Measurements from ENCODE around the gene AHCYL2. TPM values are rescaled to one million over a fixed set of nuclear protein-coding genes. Genes with fewer than 3 reads are reported as not detected.
A peak's percentile ranks its signal among the peaks of the same experiment; 100 is the strongest.

Gene AHCYL2
- total RNA-seq, 4 donors from 2014 or later = 93.7 to 635 (median 551) TPM

GRCh38 chr7:129376778-129377700, 152.2 kb downstream of the AHCYL2 start:
- Histone ChIP-seq H3K27ac (no peak overlapping the region), H3K27me3 (no peaks in the 10 kb centered on the region), H3K4me3 (no peak overlapping the region), H3K9me3 (no peaks in the 10 kb centered on the region), H3K36me3 (peaks cover 0 to 9% (median 0%) of the 10 kb centered on the region in 4 donors), H3K4me1 (peaks cover 0 to 21% (median 7%) of the 10 kb centered on the region in 4 donors)
- 67 to 69% methylated on average over 6 of the region's 6 CpGs for WGBS, 2 donors (ENCODE audit: low coverage in 1 of 2)
- in situ Hi-C loops (cut with MboI; ENCODE audit: low pct_ligation_motif_present in 1 of 4, low pct_unique_long_range_greater_than_20kb in 1 of 4, low sequenced_read_pairs in 3 of 4) (loop anchor here in 1 of 4 donors (10.0 kb wide), 1 partner anchor 98 kb away; no protein-coding TSS in a partner anchor), intact Hi-C loops (cut with DNase I; ENCODE audit: low total_unique reads) (no loop called here)
- TF ChIP-seq EP300 (IDR thresholded peaks at IDR 0.05; ENCODE audit: low read depth) = no peak
- peak in 2 of 5 experiments; percentile 1 to 5 for TF ChIP-seq CTCF (IDR thresholded peaks at IDR 0.05)
- DNase-seq = no peak

GRCh38 chr7:129381710-129382484, 157.1 kb downstream of the AHCYL2 start:
- DNase-seq = no peak
- in situ Hi-C loops (cut with MboI; ENCODE audit: low pct_ligation_motif_present in 1 of 4, low pct_unique_long_range_greater_than_20kb in 1 of 4, low sequenced_read_pairs in 3 of 4) (no loop called here), intact Hi-C loops (cut with DNase I; ENCODE audit: low total_unique reads) (no loop called here)
- no peak overlapping the region for H3K4me3 ChIP-seq
- H3K9me3 ChIP-seq = no peaks in the 10 kb centered on the region
- no peak for TF ChIP-seq CTCF (IDR thresholded peaks at IDR 0.05)
- TF ChIP-seq POLR2A (IDR thresholded peaks at IDR 0.05) = no peak
- TF ChIP-seq POLR2AphosphoS5 (IDR thresholded peaks at IDR 0.05) = no peak
- TF ChIP-seq EP300 (IDR thresholded peaks at IDR 0.05; ENCODE audit: low read depth) = no peak
- no peak overlapping the region for H3K27ac ChIP-seq
- H3K36me3 ChIP-seq = peaks cover 0 to 9% (median 2%) of the 10 kb centered on the region in 4 donors
- H3K27me3 ChIP-seq = no peaks in the 10 kb centered on the region
- 91 to 100% methylated on average over 1 to 9 of the region's 9 CpGs for WGBS, 2 donors (ENCODE audit: low coverage in 1 of 2)
- peaks cover 0 to 8% (median 4%) of the 10 kb centered on the region in 4 donors for H3K4me1 ChIP-seq

GRCh38 chr7:129383542-129384132, 158.8 kb downstream of the AHCYL2 start:
- H3K27ac ChIP-seq = no peak overlapping the region
- 44 to 53% methylated on average over 2 to 3 of the region's 3 CpGs for WGBS, 2 donors (ENCODE audit: low coverage in 1 of 2)
- no peaks in the 10 kb centered on the region for H3K9me3 ChIP-seq
- H3K4me3 ChIP-seq = no peak overlapping the region
- H3K36me3 ChIP-seq = peaks cover 0 to 13% (median 2%) of the 10 kb centered on the region in 4 donors
- no peaks in the 10 kb centered on the region for H3K27me3 ChIP-seq
- TF ChIP-seq EP300 (IDR thresholded peaks at IDR 0.05; ENCODE audit: low read depth) (no peak), POLR2AphosphoS5 (IDR thresholded peaks at IDR 0.05) (no peak), CTCF (IDR thresholded peaks at IDR 0.05) (no peak), POLR2A (IDR thresholded peaks at IDR 0.05) (no peak)
- H3K4me1 ChIP-seq = no peaks in the 10 kb centered on the region
- no peak for DNase-seq
- in situ Hi-C loops (cut with MboI; ENCODE audit: low pct_ligation_motif_present in 1 of 4, low pct_unique_long_range_greater_than_20kb in 1 of 4, low sequenced_read_pairs in 3 of 4) = no loop called here
- intact Hi-C loops (cut with DNase I; ENCODE audit: low total_unique reads) = no loop called here

GRCh38 chr7:129385116-129385515, 160.3 kb downstream of the AHCYL2 start:
- 75% methylated on average over 1 of the region's 1 CpG; no CpG with 5 or more reads in 1 of the 2 donors for WGBS, 2 donors (ENCODE audit: low coverage in 1 of 2)
- H3K27me3 ChIP-seq = no peaks in the 10 kb centered on the region
- no peak for DNase-seq
- H3K36me3 ChIP-seq = peaks cover 0 to 11% (median 2%) of the 10 kb centered on the region in 4 donors
- no peak overlapping the region for H3K4me3 ChIP-seq
- intact Hi-C loops (cut with DNase I; ENCODE audit: low total_unique reads) = no loop called here
- in situ Hi-C loops (cut with MboI; ENCODE audit: low pct_ligation_motif_present in 1 of 4, low pct_unique_long_range_greater_than_20kb in 1 of 4, low sequenced_read_pairs in 3 of 4) = no loop called here
- no peaks in the 10 kb centered on the region for H3K4me1 ChIP-seq
- TF ChIP-seq EP300 (IDR thresholded peaks at IDR 0.05; ENCODE audit: low read depth) = no peak
- no peak for TF ChIP-seq POLR2A (IDR thresholded peaks at IDR 0.05)
- no peak for TF ChIP-seq POLR2AphosphoS5 (IDR thresholded peaks at IDR 0.05)
- no peak for TF ChIP-seq CTCF (IDR thresholded peaks at IDR 0.05)
- no peaks in the 10 kb centered on the region for H3K9me3 ChIP-seq
- no peak overlapping the region for H3K27ac ChIP-seq
